Activated T-helper 1 cell treated with Interleukin-2 at 50 U/mL for 16 hours (primary cell): ENCODE results near the gene MPHOSPH9.
"Not testable (repeated sequence)": the region's sequence is repeated elsewhere in the genome, so short reads cannot be mapped to it uniquely, and the experiment has no call there.

Experiments used
- DNase-seq: peaks from one replicate; pipeline ENCODE4 v3.0.0-alpha.2; 2020; ENCODE audit warnings: low read depth

Gene MPHOSPH9

DNA sequence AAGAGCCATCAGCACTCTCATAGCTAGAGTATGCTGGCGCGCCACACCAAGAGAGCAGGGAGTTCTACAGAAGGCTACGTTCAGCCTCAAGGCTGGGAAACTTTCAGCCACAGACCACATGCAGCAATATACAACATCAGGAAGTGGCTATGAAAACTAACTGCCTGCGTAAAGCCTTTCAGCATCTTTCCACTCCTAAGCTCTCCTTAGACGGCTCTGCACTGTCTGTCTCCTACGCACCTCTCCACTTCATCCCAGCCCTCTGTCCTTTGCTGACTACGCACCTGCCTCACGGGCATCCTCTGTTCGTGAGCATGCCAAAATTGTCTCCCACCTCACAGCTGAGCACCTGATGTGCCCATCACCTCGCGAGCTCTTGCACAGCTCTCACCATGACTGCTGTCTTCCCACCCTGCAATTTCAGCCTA is 9.7 kb downstream of the MPHOSPH9 start:
- DNase-seq: peak; percentile 24

DNA sequence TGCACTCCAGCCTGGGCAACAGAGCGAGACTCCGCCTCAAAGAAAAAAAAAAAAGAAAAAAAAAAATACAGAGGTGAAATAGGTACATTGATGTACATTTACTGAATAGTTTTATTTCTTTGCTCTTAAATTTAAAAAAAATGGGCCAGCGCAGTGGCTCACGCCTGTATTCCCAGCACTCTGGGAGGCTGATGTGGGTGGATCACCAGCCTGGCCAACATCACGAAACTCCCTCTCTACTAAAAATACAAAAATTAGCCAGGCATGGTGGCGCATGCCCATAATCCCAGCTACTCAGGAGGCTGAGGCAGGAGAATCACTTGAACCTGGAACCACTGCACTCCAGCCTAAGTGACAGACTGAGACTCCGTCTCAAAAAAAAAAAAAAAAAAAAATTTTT is 25.1 kb downstream of the MPHOSPH9 start:
- not testable (repeated sequence) for DNase-seq

GRCh38 chr12:123206794-123207193 is 26.1 kb downstream of the MPHOSPH9 start:
- not testable (repeated sequence) for DNase-seq

DNA sequence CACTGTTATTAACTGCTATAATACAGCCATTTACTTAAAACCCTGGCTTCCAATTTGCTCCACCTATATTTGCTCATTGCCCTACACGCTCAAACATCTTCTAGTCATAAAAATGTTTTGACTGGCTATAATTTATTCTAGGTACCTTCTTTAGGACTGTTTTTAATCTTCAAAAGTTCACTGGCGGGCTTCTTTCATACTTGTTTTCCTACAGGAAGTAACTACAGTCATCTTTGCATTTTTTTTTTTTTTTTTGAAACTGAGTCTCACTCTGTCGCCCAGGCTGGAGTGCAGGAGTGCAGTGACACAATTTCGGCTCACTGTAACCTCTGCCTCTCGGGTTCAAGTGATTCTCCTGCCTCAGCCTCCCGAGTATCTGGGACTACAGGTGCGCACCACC is 32.5 kb downstream of the MPHOSPH9 start:
- DNase-seq: no peak

DNA sequence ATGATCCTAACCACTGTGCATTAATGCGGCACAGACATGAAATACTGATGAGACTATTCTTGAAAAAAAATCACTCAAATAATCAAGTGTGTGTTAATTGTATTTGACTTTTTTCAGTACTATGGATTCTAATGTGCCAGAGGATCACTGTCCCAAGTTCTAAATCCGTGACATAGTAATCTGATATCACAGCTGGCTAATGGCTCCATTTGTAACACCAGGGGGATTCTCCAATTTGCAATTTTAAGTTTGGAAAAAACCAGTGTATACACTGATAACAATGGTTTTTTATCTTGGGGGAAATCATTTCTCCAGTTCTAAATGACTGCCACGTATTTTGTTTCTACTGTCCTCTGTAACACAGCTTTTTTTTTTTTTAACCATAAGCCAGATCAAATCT is 33.0 kb downstream of the MPHOSPH9 start:
- no peak for DNase-seq

GRCh38 chr12:123187637-123188036 is 45.3 kb downstream of the MPHOSPH9 start:
- DNase-seq: no peak

- no peak for DNase-seq
These were observed 52.8 kb downstream of the MPHOSPH9 start for GRCh38 chr12:123180171-123180570.

DNA sequence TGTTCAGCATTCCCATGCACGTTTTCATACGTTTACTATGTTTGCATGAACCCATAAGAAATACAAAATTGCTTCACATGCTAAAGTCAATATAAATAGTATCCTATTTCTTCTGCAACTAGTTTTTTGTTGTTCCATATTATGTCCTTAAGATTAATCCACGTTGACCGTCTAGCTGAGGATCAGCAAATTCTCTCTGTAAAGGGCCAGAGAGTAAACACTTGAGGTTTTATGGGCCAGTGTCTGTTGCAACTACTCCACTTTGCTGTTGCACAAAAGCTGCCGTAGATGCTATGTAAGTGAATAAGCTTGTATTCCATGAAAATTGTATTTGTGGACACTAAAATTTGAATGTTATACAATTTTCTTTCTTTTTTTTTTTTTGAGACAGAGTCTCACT is 61.0 kb downstream of the MPHOSPH9 start:
- no peak for DNase-seq

- DNase-seq: no peak
These were observed 65.6 kb downstream of the MPHOSPH9 start for GRCh38 chr12:123167329-123167728.

DNA sequence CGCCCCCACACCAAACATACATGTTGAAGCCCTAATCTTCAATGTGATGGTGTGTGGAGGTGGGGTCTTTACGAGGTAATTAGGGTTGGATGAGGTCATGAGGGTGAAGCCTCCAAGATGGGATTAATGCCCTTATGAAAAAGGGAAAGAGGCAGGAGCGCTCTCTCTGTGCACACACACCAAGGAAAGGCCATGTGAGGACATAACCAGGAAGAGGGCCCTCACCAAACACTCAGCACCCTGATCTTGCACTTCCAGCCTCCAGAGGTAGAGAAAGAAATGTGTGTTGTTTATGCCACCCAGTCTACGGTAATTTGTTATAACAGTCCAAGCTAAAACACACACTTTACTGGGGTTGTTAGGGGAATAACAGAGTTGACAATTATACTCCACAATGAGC is 67.4 kb downstream of the MPHOSPH9 start:
- no peak for DNase-seq

GRCh38 chr12:123164710-123165261 is 68.2 kb downstream of the MPHOSPH9 start:
- DNase-seq: no peak

GRCh38 chr12:123164222-123164621 is 68.7 kb downstream of the MPHOSPH9 start:
- no peak for DNase-seq

DNA sequence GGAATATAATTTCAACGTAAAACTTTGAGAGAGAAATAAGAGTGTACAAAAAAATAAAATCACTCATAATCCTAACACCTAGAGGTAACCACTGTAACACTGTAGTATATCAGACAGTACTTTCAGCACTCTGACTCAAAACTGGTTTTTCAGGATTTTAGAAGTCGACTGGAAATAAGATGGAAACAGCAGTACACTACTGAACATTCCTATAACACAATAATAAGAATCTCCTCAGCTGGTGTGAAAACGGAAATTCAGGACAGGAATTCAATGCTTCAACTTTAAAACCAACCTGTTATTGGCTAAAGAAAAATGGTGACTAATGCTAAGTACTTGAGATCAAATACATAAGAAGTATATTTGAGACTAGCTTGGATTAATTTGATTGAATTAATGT is 69.7 kb downstream of the MPHOSPH9 start:
- no peak for DNase-seq

- DNase-seq: no peak
These were observed 72.0 kb downstream of the MPHOSPH9 start for GRCh38 chr12:123160801-123161487.

GRCh38 chr12:123153906-123154305 is 79.0 kb downstream of the MPHOSPH9 start:
- DNase-seq: no peak

GRCh38 chr12:123152833-123153232 is 80.1 kb downstream of the MPHOSPH9 start:
- DNase-seq: no peak

- DNase-seq: no peak
These were observed 81.2 kb downstream of the MPHOSPH9 start for GRCh38 chr12:123151457-123152454.

DNA sequence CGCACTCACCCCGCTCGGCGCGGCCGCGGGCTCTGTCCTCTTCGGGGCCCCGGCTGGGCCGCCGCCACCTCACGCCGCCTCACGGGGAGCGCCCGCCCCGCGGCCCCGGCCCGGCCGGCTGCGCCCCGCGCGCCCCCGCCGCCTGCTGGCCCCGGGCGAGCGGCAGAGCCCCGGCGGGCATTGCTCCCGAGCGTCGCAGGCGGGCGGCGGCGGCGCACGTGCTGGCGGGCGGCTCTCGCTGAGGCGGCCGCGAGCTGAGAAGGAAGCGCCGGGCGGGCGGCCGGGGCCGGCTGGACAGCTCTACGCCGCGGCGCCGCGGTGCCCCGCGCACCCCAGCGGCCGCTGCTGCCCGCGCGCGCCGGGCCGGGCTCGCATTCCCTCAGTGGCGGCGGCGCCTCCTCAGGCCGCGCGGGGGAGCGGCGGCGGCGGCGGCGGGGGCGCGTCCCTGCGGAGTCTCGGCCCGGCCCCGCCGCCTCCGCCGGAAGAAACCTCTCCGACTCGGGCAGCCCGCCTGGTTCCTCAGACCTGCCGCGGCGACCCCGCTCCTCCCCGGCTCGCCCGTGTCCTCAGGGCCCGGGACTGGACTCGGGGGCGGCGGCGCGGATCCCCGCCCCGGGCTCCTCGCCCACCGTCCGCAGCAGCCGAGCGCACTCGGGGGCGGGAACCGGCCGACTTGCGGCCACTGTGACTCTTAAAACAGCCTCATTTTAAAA is 82.0 kb downstream of the MPHOSPH9 start, which contains the start of gene PITPNM2:
PITPNM2 (minus strand) TSS at position 347 of the 713 bp plus-strand sequence. CDS start 116,500 bp downstream, outside the sequence.
- DNase-seq: peak; percentile 56

GRCh38 chr12:123150275-123150743 is 82.6 kb downstream of the MPHOSPH9 start:
- no peak for DNase-seq

GRCh38 chr12:123149501-123150274 is 83.3 kb downstream of the MPHOSPH9 start:
- DNase-seq: no peak

- no peak for DNase-seq
These were observed 83.9 kb downstream of the MPHOSPH9 start for GRCh38 chr12:123149088-123149487.
